Ovary (tissue), 3 donors: ENCODE data around the gene NFE2L1.

Experiments used
- CTCF ChIP-seq, 3 donors: fragments of 450-650 bp in 2 of 3; fragments of 200-600 bp in 1 of 3; IDR thresholded peaks; one replicate each; pipeline versions ENCODE4 v1.5.1 to v1.8.0; 2016 to 2022; ENCODE audit warnings: antibody characterized with exemption in 3 of 3, mild to moderate bottlenecking in 1 of 3
- POLR2A ChIP-seq: fragments of 450-650 bp; IDR thresholded peaks from one replicate; pipeline ENCODE4 v1.6.1; 2017; ENCODE audit warnings: antibody characterized with exemption, mild to moderate bottlenecking, moderate library complexity
- donor health status: DM: no; HTN: no; CAD: no.

- no peak for TF ChIP-seq POLR2A
- no peak for TF ChIP-seq CTCF (IDR thresholded peaks at IDR 0.05)
Observed at GRCh38 chr17:48095611-48096010, 47.5 kb downstream of the NFE2L1 start.
